HEK293 (cell line): ENCODE results near the gene CAB39L.

ENCODE experiments used
- CTCF ChIA-PET: fragments of 350-600 bp; formaldehyde crosslinking; extraction: SDS; loops from one replicate; lab custom pipeline; 2021; ENCODE audit warnings: antibody characterized with exemption; lab: Yijun Ruan, JAX
- POLR2A ChIA-PET: fragments of 300-600 bp; formaldehyde crosslinking; extraction: SDS; loops from one replicate; lab custom pipeline; 2020; ENCODE audit warnings: antibody characterized with exemption, inconsistent platforms; lab: Yijun Ruan, JAX
- H3K27ac ChIP-seq: fragments of 200-500 bp; sonication (Bioruptor generic); 2 replicates; pipeline ENCODE4 v1.5.1; 2014; ENCODE audit warnings: low read depth, low read length, control low read depth, inconsistent platforms; ENCODE audit errors: extremely low read depth
- H3K36me3 ChIP-seq, 2 experiments: fragments of 200-500 bp in 1 of 2; sonication (Bioruptor generic) in 1 of 2; 1 replicate in 1 of 2; 2 replicates in 1 of 2; pipeline ENCODE4 v1.5.1; 2014 to 2017; ENCODE audit warnings: inconsistent platforms in 2 of 2, low read length in 2 of 2; ENCODE audit not compliant: control insufficient read depth in 2 of 2, insufficient read depth in 1 of 2
- H3K4me1 ChIP-seq: fragments of 200-500 bp; sonication (Bioruptor generic); 2 replicates; pipeline ENCODE4 v1.5.1; 2014; ENCODE audit warnings: mild to moderate bottlenecking, low read length, inconsistent platforms; ENCODE audit not compliant: control insufficient read depth, insufficient read depth
- H3K4me3 ChIP-seq: 2 replicates; pipeline ENCODE4 v1.5.1; 2011; ENCODE audit warnings: low read depth, mild to moderate bottlenecking, control low read depth, low read length, moderate library complexity
- H3K9me3 ChIP-seq: fragments of 200-500 bp; sonication (Bioruptor generic); 2 replicates; pipeline ENCODE4 v1.5.1; 2014; ENCODE audit warnings: low read depth, low read length, inconsistent platforms; ENCODE audit not compliant: control insufficient read depth, insufficient read depth
- GLI2 ChIP-seq: fragments of 450-650 bp; formaldehyde crosslinking; IDR thresholded peaks from 2 replicates; pipeline ENCODE4; 2017; ENCODE audit warnings: missing biosample characterization, missing genetic modification characterization, low read depth, borderline replicate concordance
- HOXA7 ChIP-seq: sonication (generic); formaldehyde crosslinking; IDR thresholded peaks from 2 replicates; pipeline ENCODE4 v1.8.1; 2022; ENCODE audit warnings: missing genetic modification reagents, borderline replicate concordance
- ZEB2 ChIP-seq: fragments of 450-650 bp; formaldehyde crosslinking; IDR thresholded peaks from 2 replicates; pipeline ENCODE4 v1.5.1; 2016; ENCODE audit warnings: missing biosample characterization, missing genetic modification characterization
- ZNF114 ChIP-seq: fragments of 450-650 bp; formaldehyde crosslinking; IDR thresholded peaks from 2 replicates; pipeline ENCODE4 v1.5.0; 2017; ENCODE audit warnings: missing biosample characterization, missing genetic modification characterization
- ZNF140 ChIP-seq: fragments of 450-650 bp; formaldehyde crosslinking; IDR thresholded peaks from 2 replicates; pipeline ENCODE4 v1.5.1; 2016; ENCODE audit warnings: missing biosample characterization, missing genetic modification characterization
- ZNF223 ChIP-seq: fragments of 450-650 bp; formaldehyde crosslinking; IDR thresholded peaks from 2 replicates; pipeline ENCODE4 v1.5.1; 2016; ENCODE audit warnings: missing biosample characterization, missing genetic modification characterization
- ZNF391 ChIP-seq: fragments of 450-650 bp; formaldehyde crosslinking; IDR thresholded peaks from 2 replicates; pipeline ENCODE4 v1.5.1; 2016; ENCODE audit warnings: low read depth, missing biosample characterization, missing genetic modification characterization, borderline replicate concordance
- ZNF394 ChIP-seq: fragments of 450-650 bp; formaldehyde crosslinking; IDR thresholded peaks from 2 replicates; pipeline ENCODE4 v1.5.1; 2016; ENCODE audit warnings: missing biosample characterization, missing genetic modification characterization, mild to moderate bottlenecking, moderate library complexity, borderline replicate concordance
- ZNF624 ChIP-seq: fragments of 450-650 bp; formaldehyde crosslinking; IDR thresholded peaks from 2 replicates; pipeline ENCODE4 v1.5.1; 2017; ENCODE audit warnings: missing biosample characterization, missing genetic modification characterization
- ZNF792 ChIP-seq: fragments of 450-650 bp; formaldehyde crosslinking; IDR thresholded peaks from 2 replicates; pipeline ENCODE4 v1.5.1; 2016; ENCODE audit warnings: missing biosample characterization, missing genetic modification characterization
- TF ChIP-seq, protein P1 (sequence below): fragments of 450-650 bp; formaldehyde crosslinking; IDR thresholded peaks from 2 replicates; pipeline ENCODE4 v1.5.1; 2016; ENCODE audit warnings: missing biosample characterization, missing genetic modification characterization
- TF ChIP-seq, protein P2 (sequence below): fragments of 450-650 bp; formaldehyde crosslinking; IDR thresholded peaks from 2 replicates; pipeline ENCODE4 v1.5.1; 2016; ENCODE audit warnings: missing biosample characterization, missing genetic modification characterization, borderline replicate concordance
- TF ChIP-seq, protein P3 (sequence below): fragments of 450-650 bp; formaldehyde crosslinking; IDR thresholded peaks from 2 replicates; pipeline ENCODE4 v1.5.1; 2016; ENCODE audit warnings: missing biosample characterization, missing genetic modification characterization, borderline replicate concordance

CAB39L gene

DNA sequence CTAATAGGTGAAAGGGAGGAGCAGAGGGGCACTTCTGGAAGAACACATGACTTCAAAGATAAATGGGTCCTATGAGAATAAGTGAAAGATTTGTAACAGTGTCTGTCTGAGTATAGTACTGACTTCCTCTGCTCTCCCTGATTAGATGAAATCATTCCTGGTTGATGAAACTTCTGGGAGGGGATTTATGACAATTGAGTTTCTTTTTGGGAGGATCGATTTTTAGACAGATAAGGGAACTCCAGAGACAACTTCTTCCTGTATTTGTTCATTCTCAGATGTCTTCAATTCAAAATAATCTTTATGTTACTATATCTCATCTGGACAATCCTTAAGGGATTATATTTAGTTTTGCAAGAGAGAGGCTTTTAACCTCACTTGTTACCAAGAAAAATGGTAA, 20.2 kb upstream of the CAB39L start:
- Histone ChIP-seq H3K4me3 (no peak overlapping the region), H3K36me3 (peaks cover 0 to 20% of the 10 kb centered on the region in 2 experiments; a peak in 2 of 3 replicates), H3K27ac (no peak overlapping the region), H3K9me3 (no peaks in the 10 kb centered on the region), H3K4me1 (no peaks in the 10 kb centered on the region)
- TF ChIP-seq, protein P1, sequence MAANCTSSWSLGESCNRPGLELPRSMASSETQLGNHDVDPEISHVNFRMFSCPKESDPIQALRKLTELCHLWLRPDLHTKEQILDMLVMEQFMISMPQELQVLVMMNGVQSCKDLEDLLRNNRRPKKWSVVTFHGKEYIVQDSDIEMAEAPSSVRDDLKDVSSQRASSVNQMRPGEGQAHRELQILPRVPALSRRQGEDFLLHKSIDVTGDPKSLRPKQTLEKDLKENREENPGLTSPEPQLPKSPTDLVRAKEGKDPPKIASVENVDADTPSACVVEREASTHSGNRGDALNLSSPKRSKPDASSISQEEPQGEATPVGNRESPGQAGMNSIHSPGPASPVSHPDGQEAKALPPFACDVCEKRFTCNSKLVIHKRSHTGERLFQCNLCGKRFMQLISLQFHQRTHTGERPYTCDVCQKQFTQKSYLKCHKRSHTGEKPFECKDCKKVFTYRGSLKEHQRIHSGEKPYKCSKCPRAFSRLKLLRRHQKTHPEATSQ (tag by site-specific recombination), result no peak
- no peak for TF ChIP-seq ZNF140
- TF ChIP-seq ZNF394 (tag by site-specific recombination), result no peak
- TF ChIP-seq ZNF391 (tag by site-specific recombination), result no peak
- TF ChIP-seq ZNF624 (tag by site-specific recombination), result no peak
- ChIA-PET POLR2A (no interaction called here), CTCF (no interaction called here)

DNA sequence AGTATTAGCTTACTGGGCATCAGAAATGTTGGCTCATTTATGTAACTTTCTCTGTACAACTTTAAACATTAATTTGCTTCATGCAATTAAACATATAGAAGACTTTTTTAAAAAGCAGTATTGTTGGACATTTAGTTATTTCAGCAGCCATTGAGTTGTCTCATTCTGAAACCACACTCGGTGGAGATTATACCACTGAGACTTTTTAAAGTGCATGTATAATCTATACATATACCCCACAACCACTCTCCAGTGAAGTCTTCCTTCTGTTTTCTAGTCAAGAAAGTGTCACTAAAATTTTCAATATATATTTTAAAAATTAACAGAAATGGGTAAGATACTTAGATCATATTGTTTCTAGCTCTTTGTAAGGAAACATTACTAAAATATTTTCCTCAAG, 15.7 kb upstream of the CAB39L start:
- H3K36me3 ChIP-seq, result peaks cover 0 to 20% of the 10 kb centered on the region in 2 experiments; a peak in 2 of 3 replicates
- no peaks in the 10 kb centered on the region for H3K4me1 ChIP-seq
- CTCF ChIA-PET, result interaction anchor here (0.6 to 0.7 kb wide), 3 partner anchors 13 to 103 kb away, joined by 3 to 4 read pairs (median 3); no protein-coding TSS in a partner anchor
- no peak overlapping the region for H3K4me3 ChIP-seq
- H3K27ac ChIP-seq, result no peak overlapping the region
- POLR2A ChIA-PET, result no interaction called here
- no peaks in the 10 kb centered on the region for H3K9me3 ChIP-seq
- TF ChIP-seq, protein P2, sequence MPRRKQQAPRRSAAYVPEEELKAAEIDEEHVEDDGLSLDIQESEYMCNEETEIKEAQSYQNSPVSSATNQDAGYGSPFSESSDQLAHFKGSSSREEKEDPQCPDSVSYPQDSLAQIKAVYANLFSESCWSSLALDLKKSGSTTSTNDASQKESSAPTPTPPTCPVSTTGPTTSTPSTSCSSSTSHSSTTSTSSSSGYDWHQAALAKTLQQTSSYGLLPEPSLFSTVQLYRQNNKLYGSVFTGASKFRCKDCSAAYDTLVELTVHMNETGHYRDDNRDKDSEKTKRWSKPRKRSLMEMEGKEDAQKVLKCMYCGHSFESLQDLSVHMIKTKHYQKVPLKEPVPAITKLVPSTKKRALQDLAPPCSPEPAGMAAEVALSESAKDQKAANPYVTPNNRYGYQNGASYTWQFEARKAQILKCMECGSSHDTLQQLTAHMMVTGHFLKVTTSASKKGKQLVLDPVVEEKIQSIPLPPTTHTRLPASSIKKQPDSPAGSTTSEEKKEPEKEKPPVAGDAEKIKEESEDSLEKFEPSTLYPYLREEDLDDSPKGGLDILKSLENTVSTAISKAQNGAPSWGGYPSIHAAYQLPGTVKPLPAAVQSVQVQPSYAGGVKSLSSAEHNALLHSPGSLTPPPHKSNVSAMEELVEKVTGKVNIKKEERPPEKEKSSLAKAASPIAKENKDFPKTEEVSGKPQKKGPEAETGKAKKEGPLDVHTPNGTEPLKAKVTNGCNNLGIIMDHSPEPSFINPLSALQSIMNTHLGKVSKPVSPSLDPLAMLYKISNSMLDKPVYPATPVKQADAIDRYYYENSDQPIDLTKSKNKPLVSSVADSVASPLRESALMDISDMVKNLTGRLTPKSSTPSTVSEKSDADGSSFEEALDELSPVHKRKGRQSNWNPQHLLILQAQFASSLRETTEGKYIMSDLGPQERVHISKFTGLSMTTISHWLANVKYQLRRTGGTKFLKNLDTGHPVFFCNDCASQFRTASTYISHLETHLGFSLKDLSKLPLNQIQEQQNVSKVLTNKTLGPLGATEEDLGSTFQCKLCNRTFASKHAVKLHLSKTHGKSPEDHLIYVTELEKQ, result no peak
- no peak for TF ChIP-seq ZNF792 (tag by site-specific recombination)
- TF ChIP-seq, all 188 proteins: peak for 0

DNA sequence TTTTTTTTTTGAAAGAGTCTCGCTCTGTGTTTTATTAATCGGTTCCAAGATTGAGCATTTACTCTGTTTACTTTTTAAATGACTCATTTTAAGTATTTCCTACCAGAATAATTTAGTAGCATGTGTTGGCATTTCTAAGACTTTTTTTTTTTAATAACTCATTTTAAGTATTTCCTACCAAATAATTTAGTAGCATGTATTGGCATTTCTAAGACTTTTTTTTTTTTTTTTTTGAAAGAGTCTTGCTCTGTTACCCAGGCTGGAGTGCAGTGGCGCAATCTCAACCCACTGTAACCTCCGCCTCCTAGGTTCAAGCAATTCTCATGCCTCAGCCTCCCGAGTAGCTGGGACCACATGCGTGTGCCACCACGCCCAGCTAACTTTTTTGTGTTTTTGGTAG, 13.4 kb upstream of the CAB39L start:
- TF ChIP-seq GLI2, result no peak
- TF ChIP-seq ZEB2 (tag by site-specific recombination), result no peak
- no peak for TF ChIP-seq ZNF140
- TF ChIP-seq ZNF223 (tag by site-specific recombination), result no peak
- TF ChIP-seq ZNF114 (tag by site-specific recombination), result no peak
- CTCF ChIA-PET, result no interaction called here
- POLR2A ChIA-PET, result no interaction called here

DNA sequence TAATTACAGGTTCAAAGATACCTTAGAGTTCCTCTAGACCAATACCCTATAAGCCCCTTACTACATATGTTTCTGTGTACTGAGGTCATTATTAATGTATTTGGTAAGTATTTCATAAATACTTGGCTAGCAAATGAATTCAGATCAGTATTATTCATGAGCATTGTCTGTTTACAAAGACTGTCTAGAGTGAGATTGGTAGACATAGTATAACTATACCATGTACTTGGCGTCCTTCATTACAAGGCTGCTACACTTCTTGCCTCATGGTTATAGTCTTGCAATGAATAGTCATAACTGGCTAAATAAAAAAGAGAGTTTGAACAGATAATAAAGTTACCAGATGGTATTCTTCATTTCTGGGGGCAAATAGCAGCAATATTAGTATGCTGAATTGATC, 12.3 kb upstream of the CAB39L start:
- no peaks in the 10 kb centered on the region for H3K4me1 ChIP-seq
- H3K36me3 ChIP-seq, result peaks cover 0 to under 1% of the 10 kb centered on the region in 2 experiments; a peak in 1 of 3 replicates
- CTCF ChIA-PET, result no interaction called here
- POLR2A ChIA-PET, result no interaction called here
- TF ChIP-seq HOXA7 (CRISPR knock-in tag), result no peak
- TF ChIP-seq, protein P3, sequence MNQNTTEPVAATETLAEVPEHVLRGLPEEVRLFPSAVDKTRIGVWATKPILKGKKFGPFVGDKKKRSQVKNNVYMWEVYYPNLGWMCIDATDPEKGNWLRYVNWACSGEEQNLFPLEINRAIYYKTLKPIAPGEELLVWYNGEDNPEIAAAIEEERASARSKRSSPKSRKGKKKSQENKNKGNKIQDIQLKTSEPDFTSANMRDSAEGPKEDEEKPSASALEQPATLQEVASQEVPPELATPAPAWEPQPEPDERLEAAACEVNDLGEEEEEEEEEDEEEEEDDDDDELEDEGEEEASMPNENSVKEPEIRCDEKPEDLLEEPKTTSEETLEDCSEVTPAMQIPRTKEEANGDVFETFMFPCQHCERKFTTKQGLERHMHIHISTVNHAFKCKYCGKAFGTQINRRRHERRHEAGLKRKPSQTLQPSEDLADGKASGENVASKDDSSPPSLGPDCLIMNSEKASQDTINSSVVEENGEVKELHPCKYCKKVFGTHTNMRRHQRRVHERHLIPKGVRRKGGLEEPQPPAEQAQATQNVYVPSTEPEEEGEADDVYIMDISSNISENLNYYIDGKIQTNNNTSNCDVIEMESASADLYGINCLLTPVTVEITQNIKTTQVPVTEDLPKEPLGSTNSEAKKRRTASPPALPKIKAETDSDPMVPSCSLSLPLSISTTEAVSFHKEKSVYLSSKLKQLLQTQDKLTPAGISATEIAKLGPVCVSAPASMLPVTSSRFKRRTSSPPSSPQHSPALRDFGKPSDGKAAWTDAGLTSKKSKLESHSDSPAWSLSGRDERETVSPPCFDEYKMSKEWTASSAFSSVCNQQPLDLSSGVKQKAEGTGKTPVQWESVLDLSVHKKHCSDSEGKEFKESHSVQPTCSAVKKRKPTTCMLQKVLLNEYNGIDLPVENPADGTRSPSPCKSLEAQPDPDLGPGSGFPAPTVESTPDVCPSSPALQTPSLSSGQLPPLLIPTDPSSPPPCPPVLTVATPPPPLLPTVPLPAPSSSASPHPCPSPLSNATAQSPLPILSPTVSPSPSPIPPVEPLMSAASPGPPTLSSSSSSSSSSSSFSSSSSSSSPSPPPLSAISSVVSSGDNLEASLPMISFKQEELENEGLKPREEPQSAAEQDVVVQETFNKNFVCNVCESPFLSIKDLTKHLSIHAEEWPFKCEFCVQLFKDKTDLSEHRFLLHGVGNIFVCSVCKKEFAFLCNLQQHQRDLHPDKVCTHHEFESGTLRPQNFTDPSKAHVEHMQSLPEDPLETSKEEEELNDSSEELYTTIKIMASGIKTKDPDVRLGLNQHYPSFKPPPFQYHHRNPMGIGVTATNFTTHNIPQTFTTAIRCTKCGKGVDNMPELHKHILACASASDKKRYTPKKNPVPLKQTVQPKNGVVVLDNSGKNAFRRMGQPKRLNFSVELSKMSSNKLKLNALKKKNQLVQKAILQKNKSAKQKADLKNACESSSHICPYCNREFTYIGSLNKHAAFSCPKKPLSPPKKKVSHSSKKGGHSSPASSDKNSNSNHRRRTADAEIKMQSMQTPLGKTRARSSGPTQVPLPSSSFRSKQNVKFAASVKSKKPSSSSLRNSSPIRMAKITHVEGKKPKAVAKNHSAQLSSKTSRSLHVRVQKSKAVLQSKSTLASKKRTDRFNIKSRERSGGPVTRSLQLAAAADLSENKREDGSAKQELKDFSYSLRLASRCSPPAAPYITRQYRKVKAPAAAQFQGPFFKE (tag by site-specific recombination), result no peak
- TF ChIP-seq, all 188 proteins: peak for 0
- H3K27ac ChIP-seq, result no peak overlapping the region
- H3K9me3 ChIP-seq, result no peaks in the 10 kb centered on the region
- H3K4me3 ChIP-seq, result no peak overlapping the region

More for the DNA sequence above, 13.4 kb upstream of the CAB39L start:
- no peaks in the 10 kb centered on the region for H3K9me3 ChIP-seq
- H3K27ac ChIP-seq, result no peak overlapping the region
- no peak overlapping the region for H3K4me3 ChIP-seq
- H3K36me3 ChIP-seq, result peaks cover 0 to 12% of the 10 kb centered on the region in 2 experiments; a peak in 1 of 3 replicates
- H3K4me1 ChIP-seq, result no peaks in the 10 kb centered on the region
